ENCODE data around the gene DNASE1L1.
"Not testable (repeated sequence)": the region's sequence is repeated elsewhere in the genome, so short reads cannot be mapped to it uniquely, and the experiment has no call there.

The DNASE1L1 gene

DNA sequence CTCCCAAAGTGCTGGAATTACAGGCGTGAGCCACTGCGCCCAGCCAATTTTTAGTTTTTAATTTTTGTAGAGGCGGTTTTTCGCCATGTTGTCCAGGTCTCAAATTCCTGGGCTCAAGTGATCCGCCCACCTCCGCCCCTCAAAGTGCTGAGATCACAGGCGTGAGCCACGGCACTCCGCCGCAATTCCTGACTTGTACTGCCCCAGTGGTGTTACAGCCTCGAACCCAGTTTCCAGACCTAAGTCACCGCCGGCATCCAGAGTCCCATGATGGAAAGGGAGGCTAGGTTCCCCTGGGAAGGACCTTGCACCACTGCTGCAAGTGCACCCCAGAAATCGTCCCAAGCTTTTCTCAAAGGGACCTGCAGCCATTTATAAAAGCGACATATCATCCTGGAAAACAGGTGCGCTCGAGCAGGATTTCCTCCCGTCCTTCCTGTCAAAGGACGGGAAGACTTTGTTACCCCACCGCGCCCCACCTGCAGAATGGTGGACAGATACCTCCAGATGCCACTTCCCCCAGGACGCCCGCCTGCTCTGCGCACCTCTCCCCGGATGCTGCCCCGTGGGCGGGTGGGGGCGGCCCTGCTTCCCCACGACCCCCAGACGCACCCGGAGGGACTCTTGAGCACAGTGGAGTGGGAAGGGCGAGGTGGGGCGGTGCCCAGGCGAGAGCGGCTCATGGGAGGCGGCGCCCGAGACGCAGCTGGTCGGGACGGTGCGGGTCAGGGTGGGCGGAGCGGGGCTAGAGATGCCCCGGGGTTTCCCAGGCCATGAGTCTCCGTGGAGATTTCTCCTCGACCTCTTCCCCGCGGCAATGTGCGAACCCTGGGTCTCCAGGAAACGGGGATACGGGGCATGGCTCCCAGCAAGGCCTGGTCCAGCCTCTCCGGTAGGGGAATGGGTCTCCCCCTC is 11.8 kb downstream of the DNASE1L1 start:
- peak overlapping the region; percentile 98 for H3K27ac ChIP-seq (ENCODE audit: low read length)
- peak; percentile 72 for DNase-seq
- peak overlapping the region; percentile 35 to 81 for H3K4me3 ChIP-seq (ENCODE audit: low read depth in 1 of 2, low read length in 2 of 2)
- TF ChIP-seq, protein P1, sequence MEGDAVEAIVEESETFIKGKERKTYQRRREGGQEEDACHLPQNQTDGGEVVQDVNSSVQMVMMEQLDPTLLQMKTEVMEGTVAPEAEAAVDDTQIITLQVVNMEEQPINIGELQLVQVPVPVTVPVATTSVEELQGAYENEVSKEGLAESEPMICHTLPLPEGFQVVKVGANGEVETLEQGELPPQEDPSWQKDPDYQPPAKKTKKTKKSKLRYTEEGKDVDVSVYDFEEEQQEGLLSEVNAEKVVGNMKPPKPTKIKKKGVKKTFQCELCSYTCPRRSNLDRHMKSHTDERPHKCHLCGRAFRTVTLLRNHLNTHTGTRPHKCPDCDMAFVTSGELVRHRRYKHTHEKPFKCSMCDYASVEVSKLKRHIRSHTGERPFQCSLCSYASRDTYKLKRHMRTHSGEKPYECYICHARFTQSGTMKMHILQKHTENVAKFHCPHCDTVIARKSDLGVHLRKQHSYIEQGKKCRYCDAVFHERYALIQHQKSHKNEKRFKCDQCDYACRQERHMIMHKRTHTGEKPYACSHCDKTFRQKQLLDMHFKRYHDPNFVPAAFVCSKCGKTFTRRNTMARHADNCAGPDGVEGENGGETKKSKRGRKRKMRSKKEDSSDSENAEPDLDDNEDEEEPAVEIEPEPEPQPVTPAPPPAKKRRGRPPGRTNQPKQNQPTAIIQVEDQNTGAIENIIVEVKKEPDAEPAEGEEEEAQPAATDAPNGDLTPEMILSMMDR (IDR thresholded peaks at IDR 0.05; ENCODE audit: borderline replicate concordance, extremely low read depth, low read length, poor library complexity, severe bottlenecking): no peak
- TF ChIP-seq EZH2 (IDR thresholded peaks at IDR 0.05; ENCODE audit: borderline replicate concordance, low read depth, low read length, severe bottlenecking): no peak
- H3K36me3 ChIP-seq (ENCODE audit: insufficient read depth, low read length): peaks cover 29% of the 10 kb centered on the region
- peak; percentile 63 for ATAC-seq (ENCODE audit: insufficient read depth, low read depth)
- H3K9me3 ChIP-seq (ENCODE audit: insufficient read depth, low read length, severe bottlenecking): no peaks in the 10 kb centered on the region
- H4K20me1 ChIP-seq (ENCODE audit: insufficient read depth, low read length): peaks cover 21% of the 10 kb centered on the region
- peaks cover 21% of the 10 kb centered on the region for H3K4me1 ChIP-seq (ENCODE audit: insufficient read depth, low read length)
- peaks cover 31% of the 10 kb centered on the region for H3K79me2 ChIP-seq (ENCODE audit: insufficient read depth, low read length)
- peak overlapping the region; percentile 98 for H3K9ac ChIP-seq (ENCODE audit: low read depth, low read length)
- peak overlapping the region; percentile 78 for H3K4me2 ChIP-seq (ENCODE audit: insufficient read depth, low read length)
- peak overlapping the region; percentile 65 for H2AFZ ChIP-seq (ENCODE audit: low read depth, low read length)
- H3K27me3 ChIP-seq (ENCODE audit: insufficient read depth, low read length, poor library complexity): no peaks in the 10 kb centered on the region

DNA sequence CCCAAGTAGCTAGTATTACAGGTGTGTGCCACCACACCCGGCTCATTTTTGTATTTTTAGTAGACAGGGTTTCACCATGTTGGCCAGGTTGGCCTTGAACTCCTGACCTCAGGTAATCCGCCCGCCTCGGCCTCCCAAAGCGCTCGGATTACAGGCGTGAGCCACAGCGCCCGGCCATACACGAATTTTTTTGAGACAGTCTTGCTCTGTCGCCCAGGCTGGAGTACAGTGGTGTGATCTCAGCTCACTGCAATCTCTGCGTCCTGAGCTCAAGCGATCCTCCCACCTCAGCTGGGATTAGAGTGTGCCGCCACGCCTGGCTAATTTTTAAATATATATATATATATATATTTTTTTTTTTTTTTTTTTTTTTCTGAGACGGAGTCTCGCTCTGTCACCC is 12.7 kb downstream of the DNASE1L1 start:
- peaks cover 31% of the 10 kb centered on the region for H3K79me2 ChIP-seq (ENCODE audit: insufficient read depth, low read length)
- H3K36me3 ChIP-seq (ENCODE audit: insufficient read depth, low read length): peaks cover 29% of the 10 kb centered on the region
- H3K4me3 ChIP-seq (ENCODE audit: low read depth in 1 of 2, low read length in 2 of 2); H3K9me3 ChIP-seq (ENCODE audit: insufficient read depth, low read length, severe bottlenecking); H2AFZ ChIP-seq (ENCODE audit: low read depth, low read length); DNase-seq; ATAC-seq (ENCODE audit: insufficient read depth, low read depth); H3K4me2 ChIP-seq (ENCODE audit: insufficient read depth, low read length); H3K27me3 ChIP-seq (ENCODE audit: insufficient read depth, low read length, poor library complexity); H3K9ac ChIP-seq (ENCODE audit: low read depth, low read length); H3K27ac ChIP-seq (ENCODE audit: low read length): not testable (repeated sequence)
- peaks cover 21% of the 10 kb centered on the region for H4K20me1 ChIP-seq (ENCODE audit: insufficient read depth, low read length)
- peaks cover 21% of the 10 kb centered on the region for H3K4me1 ChIP-seq (ENCODE audit: insufficient read depth, low read length)

DNA sequence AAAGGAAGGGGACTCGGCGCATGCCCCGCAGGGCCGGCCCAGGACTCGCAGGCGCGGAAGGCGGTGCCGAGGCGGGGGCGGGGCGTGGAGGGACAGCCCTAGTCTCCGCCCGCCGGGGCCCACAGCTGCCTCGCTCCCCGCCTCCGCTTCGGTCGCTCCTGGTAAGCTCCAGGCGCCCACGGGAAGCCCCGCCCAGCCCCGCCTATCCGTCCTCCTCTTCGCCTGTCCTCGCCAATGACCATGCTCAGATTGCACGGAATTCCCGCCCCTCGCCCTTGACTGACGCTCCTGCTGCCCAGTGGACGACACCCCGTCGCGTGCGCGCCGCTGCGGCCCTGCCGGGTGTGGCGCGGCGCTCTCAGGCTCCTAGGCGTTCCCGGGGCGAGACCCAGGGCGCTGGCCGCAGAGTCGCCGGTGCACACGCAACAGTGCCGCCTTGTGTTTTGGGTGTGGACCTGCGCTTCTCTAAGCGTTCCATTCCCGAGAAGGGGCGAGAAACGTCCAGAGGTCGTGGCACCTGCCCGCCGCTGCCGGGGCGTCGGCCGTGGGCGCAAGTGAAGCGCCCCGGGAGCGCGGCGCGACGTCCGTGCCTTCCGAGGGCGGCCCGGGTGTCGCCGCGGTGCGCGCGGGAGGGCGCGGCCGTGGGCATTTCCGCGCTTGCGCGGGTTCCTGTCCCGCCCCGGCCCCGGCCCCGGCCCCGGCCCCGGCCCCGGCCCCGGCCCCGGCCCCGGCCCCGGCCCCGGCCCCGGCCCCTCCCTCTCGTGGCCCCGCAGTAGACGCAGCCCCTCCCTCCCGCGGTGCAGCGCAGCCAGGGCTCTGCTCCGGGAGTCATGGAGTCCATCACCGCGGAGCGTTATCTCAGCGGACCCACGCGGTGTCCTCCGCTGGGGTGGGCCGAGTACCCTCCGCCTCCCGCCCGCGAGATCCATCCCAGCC is 19.0 kb downstream of the DNASE1L1 start:
- H3K36me3 ChIP-seq (ENCODE audit: insufficient read depth, low read length); DNase-seq: not testable (repeated sequence)
- peak overlapping the region in 1 of 2 experiments; percentile 32; a peak in 1 of 4 replicates for H3K4me3 ChIP-seq (ENCODE audit: low read depth in 1 of 2, low read length in 2 of 2)

DNA sequence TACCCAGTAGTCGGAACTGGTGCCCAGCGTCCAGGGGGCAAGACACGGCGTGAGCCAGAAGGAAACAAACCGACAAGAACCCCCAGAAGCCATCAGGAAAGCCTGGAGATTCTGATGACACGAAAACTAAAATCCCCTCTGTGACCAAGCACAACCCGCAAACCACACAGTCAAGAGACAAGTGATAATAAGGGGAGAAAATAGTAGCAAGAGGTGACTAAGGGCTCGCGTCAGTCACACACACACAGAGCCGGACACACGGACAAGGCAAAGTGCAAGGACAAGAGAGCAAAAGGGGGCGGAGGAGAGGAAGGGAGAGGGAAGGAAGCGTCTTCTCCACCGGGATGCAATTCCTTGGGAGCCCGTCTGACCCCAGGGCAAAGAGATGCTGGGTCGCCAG is 20.4 kb downstream of the DNASE1L1 start:
- not testable (repeated sequence) for H3K27me3 ChIP-seq (ENCODE audit: insufficient read depth, low read length, poor library complexity); H3K9ac ChIP-seq (ENCODE audit: low read depth, low read length); H3K9me3 ChIP-seq (ENCODE audit: insufficient read depth, low read length, severe bottlenecking); H3K27ac ChIP-seq (ENCODE audit: low read length); H2AFZ ChIP-seq (ENCODE audit: low read depth, low read length); H3K36me3 ChIP-seq (ENCODE audit: insufficient read depth, low read length); H3K4me3 ChIP-seq (ENCODE audit: low read depth in 1 of 2, low read length in 2 of 2); H3K4me1 ChIP-seq (ENCODE audit: insufficient read depth, low read length); ATAC-seq (ENCODE audit: insufficient read depth, low read depth); H3K4me2 ChIP-seq (ENCODE audit: insufficient read depth, low read length); DNase-seq; H3K79me2 ChIP-seq (ENCODE audit: insufficient read depth, low read length); H4K20me1 ChIP-seq (ENCODE audit: insufficient read depth, low read length)

More for the DNA sequence above, 19.0 kb downstream of the DNASE1L1 start:
- H3K9me3 ChIP-seq (ENCODE audit: insufficient read depth, low read length, severe bottlenecking); H3K4me2 ChIP-seq (ENCODE audit: insufficient read depth, low read length); H3K4me1 ChIP-seq (ENCODE audit: insufficient read depth, low read length); H3K79me2 ChIP-seq (ENCODE audit: insufficient read depth, low read length); H2AFZ ChIP-seq (ENCODE audit: low read depth, low read length); H4K20me1 ChIP-seq (ENCODE audit: insufficient read depth, low read length); H3K9ac ChIP-seq (ENCODE audit: low read depth, low read length); H3K27ac ChIP-seq (ENCODE audit: low read length); H3K27me3 ChIP-seq (ENCODE audit: insufficient read depth, low read length, poor library complexity): not testable (repeated sequence)
- peak; percentile 89 for ATAC-seq (ENCODE audit: insufficient read depth, low read depth)

DNA sequence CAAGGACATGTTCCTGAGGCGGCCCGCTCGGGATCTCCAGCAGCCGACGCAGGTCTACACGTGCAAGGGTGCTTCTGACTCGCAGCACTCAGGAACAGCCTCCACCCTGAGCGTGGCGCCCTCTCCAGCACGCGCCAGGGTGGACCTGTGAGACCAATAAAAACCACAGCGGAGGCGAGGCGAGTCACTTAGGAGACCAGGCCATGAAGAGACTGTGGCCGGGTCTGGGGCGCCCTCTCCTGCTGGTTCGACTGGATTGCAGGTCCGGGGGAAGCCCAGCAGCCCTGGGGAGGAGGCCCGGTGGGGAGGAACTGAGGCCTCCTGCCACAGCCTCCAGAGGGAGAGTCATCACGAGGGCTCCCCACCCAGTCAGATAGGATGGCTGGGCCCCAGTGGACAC is 21.0 kb downstream of the DNASE1L1 start:
- not testable (repeated sequence) for H3K9me3 ChIP-seq (ENCODE audit: insufficient read depth, low read length, severe bottlenecking); H3K4me2 ChIP-seq (ENCODE audit: insufficient read depth, low read length); H2AFZ ChIP-seq (ENCODE audit: low read depth, low read length); H3K27me3 ChIP-seq (ENCODE audit: insufficient read depth, low read length, poor library complexity); H4K20me1 ChIP-seq (ENCODE audit: insufficient read depth, low read length); H3K9ac ChIP-seq (ENCODE audit: low read depth, low read length); DNase-seq; H3K79me2 ChIP-seq (ENCODE audit: insufficient read depth, low read length); H3K36me3 ChIP-seq (ENCODE audit: insufficient read depth, low read length); H3K4me1 ChIP-seq (ENCODE audit: insufficient read depth, low read length); H3K27ac ChIP-seq (ENCODE audit: low read length); H3K4me3 ChIP-seq (ENCODE audit: low read depth in 1 of 2, low read length in 2 of 2)
- peak; percentile 19 for ATAC-seq (ENCODE audit: insufficient read depth, low read depth)

All from DND-41 (cell line).